SK-N-SH (cell line): ENCODE measurements around the gene LTK.

Source experiments
- CTCF ChIP-seq: fragments of 200-600 bp; sonication (generic); IDR thresholded peaks from 2 replicates; pipeline ENCODE4 v1.6.1; 2017; ENCODE audit warnings: antibody characterized with exemption, mild to moderate bottlenecking, moderate library complexity
- EP300 ChIP-seq, 2 experiments: IDR thresholded peaks; 2 replicates each; pipeline versions ENCODE4 v1.4.0 to v1.6.1; 2012; ENCODE audit warnings: borderline replicate concordance in 1 of 2, low read depth in 1 of 2, low read length in 1 of 2
- FOSL2 ChIP-seq: IDR thresholded peaks from 2 replicates; pipeline ENCODE4 v1.4.0; 2012; ENCODE audit warnings: low read depth, mild to moderate bottlenecking, moderate library complexity, borderline replicate concordance
- GABPA ChIP-seq: IDR thresholded peaks from 2 replicates; pipeline ENCODE4 v1.4.0; 2012; ENCODE audit warnings: low read depth, mild to moderate bottlenecking
- PBX3 ChIP-seq: IDR thresholded peaks from 2 replicates; pipeline ENCODE4; 2012
- RAD21 ChIP-seq: IDR thresholded peaks from 2 replicates; pipeline ENCODE4 v1.6.1; 2012; ENCODE audit warnings: mild to moderate bottlenecking, low read length
- TAF1 ChIP-seq: IDR thresholded peaks from 2 replicates; pipeline ENCODE4 v1.6.1; 2012; ENCODE audit warnings: low read depth, mild to moderate bottlenecking, low read length, moderate library complexity, borderline replicate concordance
- TF ChIP-seq, protein P1 (sequence below): IDR thresholded peaks from 2 replicates; pipeline ENCODE4 v1.4.0; 2012; ENCODE audit warnings: low read depth

DNA sequence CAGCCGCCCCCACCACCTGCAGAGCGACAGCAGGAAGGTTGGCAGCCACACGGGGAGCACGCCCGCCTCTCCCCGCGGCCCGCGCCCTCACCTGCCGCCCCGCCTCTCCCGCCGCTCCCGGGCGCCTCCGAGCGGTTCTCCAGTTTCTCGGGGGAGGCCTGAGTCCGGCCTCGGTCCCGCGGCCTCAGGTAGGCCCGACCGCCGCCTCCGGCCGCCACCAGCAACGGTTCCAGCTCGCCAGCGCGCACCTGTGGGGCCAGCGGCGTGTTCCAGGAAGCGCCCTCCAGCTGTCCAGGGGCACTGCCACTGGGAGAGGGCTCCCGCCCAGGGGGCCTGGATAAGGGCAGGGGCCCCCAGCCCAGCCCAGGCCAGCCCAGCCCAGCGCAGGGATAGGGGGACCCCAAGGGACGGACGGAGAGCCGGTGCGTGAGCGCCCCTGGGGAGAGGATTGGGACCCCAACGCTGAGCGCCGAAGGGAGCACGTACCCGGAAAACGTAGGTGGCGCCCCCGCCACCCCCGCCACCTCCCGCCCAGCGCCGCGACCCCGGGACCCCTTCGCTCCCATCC lies 2.2 kb downstream of the LTK start:
- no peak for TF ChIP-seq CTCF
- TF ChIP-seq, protein P1, sequence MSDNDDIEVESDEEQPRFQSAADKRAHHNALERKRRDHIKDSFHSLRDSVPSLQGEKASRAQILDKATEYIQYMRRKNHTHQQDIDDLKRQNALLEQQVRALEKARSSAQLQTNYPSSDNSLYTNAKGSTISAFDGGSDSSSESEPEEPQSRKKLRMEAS: no peak
- TF ChIP-seq PBX3: no peak
- no peak for TF ChIP-seq GABPA
- TF ChIP-seq EP300 (IDR thresholded peaks at IDR 0.05; ENCODE audit: borderline replicate concordance in 1 of 2, low read depth in 1 of 2, low read length in 1 of 2): no peak
- no peak for TF ChIP-seq FOSL2
- TF ChIP-seq RAD21: no peak
- TF ChIP-seq TAF1: no peak
